GM10248 (cell line): ENCODE measurements around the gene RREB1.

Experiments used
- CTCF ChIA-PET: fragments of 300-600 bp; sonication (Branson Sonifier 250); formaldehyde crosslinking; extraction: SDS; loops from one replicate; lab custom pipeline; 2021; ENCODE audit warnings: antibody characterized with exemption; lab: Yijun Ruan, JAX
- POLR2A ChIA-PET: fragments of 350-650 bp; sonication (Branson Sonifier 250); formaldehyde crosslinking; extraction: SDS; loops from one replicate; lab custom pipeline; 2020; ENCODE audit warnings: antibody characterized with exemption; lab: Yijun Ruan, JAX
- DNase-seq: peaks from one replicate; pipeline ENCODE4 v3.0.0; 2012; ENCODE audit errors: extremely low spot score
- CTCF ChIP-seq: IDR thresholded peaks from 2 replicates; pipeline ENCODE4 v1.5.1; 2012; ENCODE audit warnings: mild to moderate bottlenecking, low read depth; ENCODE audit errors: extremely low read depth, missing control alignments, control extremely low read depth

RREB1 gene

DNA sequence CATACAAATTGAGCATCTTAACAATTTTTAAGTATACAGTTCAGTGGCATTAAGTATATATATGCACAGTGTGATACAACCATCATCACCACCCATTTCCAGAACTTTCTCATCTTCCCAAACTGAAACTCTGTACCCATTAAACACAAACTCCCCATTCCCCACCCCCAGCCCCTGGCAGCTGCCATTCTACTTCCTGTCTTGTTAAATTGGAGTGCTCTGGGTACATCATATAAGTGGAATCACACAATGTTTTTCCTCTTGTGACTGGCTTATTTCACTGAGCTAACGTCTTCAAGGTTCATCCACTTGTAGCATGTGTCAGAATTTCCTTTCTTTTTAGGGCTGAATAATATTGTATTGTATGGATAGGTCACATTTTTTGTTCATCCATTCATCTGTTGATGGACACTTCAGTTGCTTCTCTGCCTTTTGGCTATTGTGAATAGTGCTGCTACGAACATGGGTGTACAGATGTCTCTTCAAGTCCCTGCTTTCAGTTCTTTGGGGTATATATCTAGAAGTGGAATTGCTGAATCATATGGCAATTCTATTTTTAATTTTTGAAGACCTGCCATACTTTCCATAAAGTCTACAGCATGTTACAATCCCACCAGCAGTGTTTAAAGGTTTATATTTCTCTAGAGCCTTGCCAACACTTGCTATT lies 19.6 kb upstream of the RREB1 start:
- TF ChIP-seq CTCF = no peak
- DNase-seq = no peak
- ChIA-PET POLR2A (no interaction called here), CTCF (interaction anchor here (1.0 to 3.2 kb wide), 8 partner anchors 9 to 190 kb away, joined by 3 to 28 read pairs (median 4); no protein-coding TSS in a partner anchor)

- CTCF ChIA-PET = interaction anchor here (1.0 to 6.1 kb wide), 2 partner anchors 9 to 12 kb away, joined by 3 to 28 read pairs; no protein-coding TSS in a partner anchor
- no peak for TF ChIP-seq CTCF
These were observed 8.8 kb upstream of the RREB1 start for GRCh38 chr6:7098993-7099392.

GRCh38 chr6:7100072-7100752 lies 7.5 kb upstream of the RREB1 start:
- POLR2A ChIA-PET = no interaction called here
- CTCF ChIA-PET = interaction anchor here (6.1 kb wide), 1 partner anchor 13 kb away, joined by 28 read pairs; no protein-coding TSS in a partner anchor
- peak; percentile 53 for DNase-seq
- TF ChIP-seq CTCF = no peak

More at GRCh38 chr6:7098993-7099392, 8.8 kb upstream of the RREB1 start:
- no peak for DNase-seq
- POLR2A ChIA-PET = no interaction called here

DNA sequence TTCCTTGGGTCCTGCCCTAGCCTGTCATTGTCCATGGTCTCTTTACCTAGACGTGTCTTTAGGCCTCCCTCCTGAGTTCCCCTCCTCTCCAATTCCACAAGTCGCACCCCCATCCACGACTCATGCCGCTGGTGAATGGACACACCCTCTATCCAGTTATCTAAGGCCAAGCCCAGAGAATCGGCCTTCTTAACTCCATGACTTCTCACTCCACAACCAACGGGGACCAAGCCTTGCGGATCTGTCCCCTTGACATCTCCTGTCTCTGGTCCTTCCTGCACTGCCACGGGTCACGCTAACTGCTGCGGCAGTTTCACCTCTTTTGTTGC lies 7.0 kb upstream of the RREB1 start:
- no peak for DNase-seq
- POLR2A ChIA-PET = no interaction called here
- no peak for TF ChIP-seq CTCF
- CTCF ChIA-PET = interaction anchor here (6.1 kb wide), 1 partner anchor 14 kb away, joined by 28 read pairs; no protein-coding TSS in a partner anchor

GRCh38 chr6:7101290-7101689 lies 6.5 kb upstream of the RREB1 start:
- TF ChIP-seq CTCF = no peak
- DNase-seq = no peak
- ChIA-PET CTCF (interaction anchor here (6.1 kb wide), 1 partner anchor 14 kb away, joined by 28 read pairs; no protein-coding TSS in a partner anchor), POLR2A (no interaction called here)

DNA sequence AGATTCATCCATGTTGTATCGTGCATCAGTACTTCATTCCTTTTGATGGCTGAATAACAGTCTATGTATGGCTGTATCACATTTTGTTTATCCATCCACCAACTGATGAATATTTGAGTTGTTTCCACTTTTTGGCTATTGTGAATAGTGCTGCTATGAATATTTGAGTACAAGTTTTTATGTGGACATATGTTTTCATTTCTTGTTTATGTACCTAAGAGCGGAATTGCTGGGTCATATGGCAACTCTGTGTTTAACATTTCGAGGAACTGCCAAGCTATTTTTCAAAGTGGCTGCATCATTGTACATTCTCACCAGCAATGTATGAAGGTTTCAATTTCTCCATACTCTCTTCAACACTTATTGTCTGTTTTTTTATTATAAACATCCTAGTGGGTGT lies 3.0 kb upstream of the RREB1 start:
- CTCF ChIA-PET = interaction anchor here (0.6 to 1.6 kb wide), 4 partner anchors 10 to 317 kb away, joined by 3 to 5 read pairs (median 4); no protein-coding TSS in a partner anchor
- no peak for TF ChIP-seq CTCF
- no peak for DNase-seq
- POLR2A ChIA-PET = no interaction called here
